DOHH2 (cell line): ENCODE results near the gene H1-8.

Experiments used
- H3F3A ChIP-seq: fragments of 200-600 bp; sonication (generic), shearing (Covaris generic); 2 replicates; pipeline ENCODE4 v1.6.0; 2016; ENCODE audit warnings: antibody characterized with exemption, mild to moderate bottlenecking; ENCODE audit not compliant: control insufficient read depth, insufficient read depth
- H3K27ac ChIP-seq: fragments of 200-600 bp; sonication (generic); 2 replicates; pipeline ENCODE4 v1.5.1; 2014; ENCODE audit warnings: low read depth, mild to moderate bottlenecking, low read length, moderate library complexity
- H3K27me3 ChIP-seq: fragments of 200-600 bp; sonication (generic); 2 replicates; pipeline ENCODE4 v1.6.1; 2014; ENCODE audit warnings: mild to moderate bottlenecking, low read length, mixed read lengths; ENCODE audit not compliant: control insufficient read depth
- H3K36me3 ChIP-seq: fragments of 200-600 bp; sonication (generic); 2 replicates; pipeline ENCODE4 v1.6.1; 2014; ENCODE audit warnings: mild to moderate bottlenecking, low read length, moderate library complexity, mixed read lengths; ENCODE audit not compliant: control insufficient read depth
- H3K4me1 ChIP-seq: fragments of 200-600 bp; sonication (generic); 2 replicates; pipeline ENCODE4 v1.6.1; 2014; ENCODE audit warnings: mild to moderate bottlenecking, low read length, mixed read lengths; ENCODE audit not compliant: control insufficient read depth
- H3K4me2 ChIP-seq: fragments of 200-600 bp; sonication (generic); 2 replicates; pipeline ENCODE4 v1.6.0; 2014; ENCODE audit warnings: mild to moderate bottlenecking, low read length, moderate library complexity
- H3K4me3 ChIP-seq: fragments of 200-600 bp; sonication (generic); 2 replicates; pipeline ENCODE4 v1.5.1; 2014; ENCODE audit warnings: mild to moderate bottlenecking, low read length, mixed read lengths
- H3K79me2 ChIP-seq: fragments of 200-600 bp; sonication (generic); 2 replicates; pipeline ENCODE4 v1.6.1; 2014; ENCODE audit warnings: mild to moderate bottlenecking, low read length, mixed read lengths; ENCODE audit not compliant: control insufficient read depth
- H3K9me2 ChIP-seq: fragments of 200-600 bp; sonication (generic); replicated peaks from 2 replicates; pipeline ENCODE4 v1.6.1; 2014; ENCODE audit warnings: mild to moderate bottlenecking, low read length, mixed read lengths; ENCODE audit not compliant: control insufficient read depth
- H3K9me3 ChIP-seq: fragments of 200-600 bp; sonication (generic); 2 replicates; pipeline ENCODE4 v1.6.1; 2014; ENCODE audit warnings: antibody characterized with exemption, low read length, mixed read lengths; ENCODE audit not compliant: control insufficient read depth, insufficient read depth
- H4K20me1 ChIP-seq: fragments of 200-600 bp; sonication (generic); 2 replicates; pipeline ENCODE4 v1.6.0; 2014; ENCODE audit warnings: low read depth, mild to moderate bottlenecking, antibody characterized with exemption, low read length, moderate library complexity; ENCODE audit not compliant: control insufficient read depth, insufficient read depth
- EZH2phosphoT487 ChIP-seq: fragments of 200-600 bp; sonication (generic); IDR thresholded peaks from 2 replicates; pipeline ENCODE4 v1.6.1; 2017; ENCODE audit warnings: borderline replicate concordance, mild to moderate bottlenecking, antibody characterized with exemption, low read length, moderate library complexity, mixed read lengths
- TF ChIP-seq, protein P1 (sequence below): fragments of 200-600 bp; sonication (generic); IDR thresholded peaks from one replicate; pipeline ENCODE4 v1.5.1; 2014; ENCODE audit warnings: antibody characterized with exemption, mild to moderate bottlenecking, low read depth, low read length; ENCODE audit not compliant: poor library complexity, severe bottlenecking

Gene H1-8

DNA sequence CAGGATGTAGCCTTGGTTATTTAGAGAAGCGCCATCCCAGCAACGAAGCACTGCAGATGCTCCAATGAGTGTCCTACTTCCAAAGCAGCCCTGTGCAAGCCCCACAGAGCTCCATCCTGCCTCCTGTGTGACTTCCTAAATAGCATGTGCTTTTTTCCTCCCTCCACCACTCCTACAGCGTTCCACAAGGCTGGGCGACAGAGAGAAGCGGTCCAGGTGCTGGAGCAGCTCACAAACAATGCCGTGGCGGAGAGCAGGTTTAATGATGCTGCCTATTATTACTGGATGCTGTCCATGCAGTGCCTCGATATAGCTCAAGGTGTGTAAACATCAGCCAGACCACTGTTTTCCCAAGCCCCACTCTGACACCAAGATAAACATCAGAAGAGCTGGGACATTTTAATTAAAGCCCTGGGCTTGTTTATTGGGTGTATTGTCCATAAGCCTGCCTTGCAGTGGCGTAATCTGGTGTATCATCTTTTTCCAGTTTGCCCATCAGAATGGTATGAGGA is 36.7 kb upstream of the H1-8 start:
- Histone ChIP-seq H3K27ac (no peak overlapping the region), H3K4me3 (no peak overlapping the region), H4K20me1 (no peaks in the 10 kb centered on the region), H3K9me3 (no peaks in the 10 kb centered on the region), H3K36me3 (no peaks in the 10 kb centered on the region; the same call in 1 of the 2 replicates), H3K4me1 (peaks cover 3% of the 10 kb centered on the region), H3F3A (no peaks in the 10 kb centered on the region), H3K79me2 (no peaks in the 10 kb centered on the region), H3K4me2 (no peak overlapping the region), H3K9me2 (no peaks in the 10 kb centered on the region), H3K27me3 (no peaks in the 10 kb centered on the region)
- TF ChIP-seq EZH2phosphoT487, result no peak
- TF ChIP-seq, protein P1, sequence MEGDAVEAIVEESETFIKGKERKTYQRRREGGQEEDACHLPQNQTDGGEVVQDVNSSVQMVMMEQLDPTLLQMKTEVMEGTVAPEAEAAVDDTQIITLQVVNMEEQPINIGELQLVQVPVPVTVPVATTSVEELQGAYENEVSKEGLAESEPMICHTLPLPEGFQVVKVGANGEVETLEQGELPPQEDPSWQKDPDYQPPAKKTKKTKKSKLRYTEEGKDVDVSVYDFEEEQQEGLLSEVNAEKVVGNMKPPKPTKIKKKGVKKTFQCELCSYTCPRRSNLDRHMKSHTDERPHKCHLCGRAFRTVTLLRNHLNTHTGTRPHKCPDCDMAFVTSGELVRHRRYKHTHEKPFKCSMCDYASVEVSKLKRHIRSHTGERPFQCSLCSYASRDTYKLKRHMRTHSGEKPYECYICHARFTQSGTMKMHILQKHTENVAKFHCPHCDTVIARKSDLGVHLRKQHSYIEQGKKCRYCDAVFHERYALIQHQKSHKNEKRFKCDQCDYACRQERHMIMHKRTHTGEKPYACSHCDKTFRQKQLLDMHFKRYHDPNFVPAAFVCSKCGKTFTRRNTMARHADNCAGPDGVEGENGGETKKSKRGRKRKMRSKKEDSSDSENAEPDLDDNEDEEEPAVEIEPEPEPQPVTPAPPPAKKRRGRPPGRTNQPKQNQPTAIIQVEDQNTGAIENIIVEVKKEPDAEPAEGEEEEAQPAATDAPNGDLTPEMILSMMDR, result no peak

DNA sequence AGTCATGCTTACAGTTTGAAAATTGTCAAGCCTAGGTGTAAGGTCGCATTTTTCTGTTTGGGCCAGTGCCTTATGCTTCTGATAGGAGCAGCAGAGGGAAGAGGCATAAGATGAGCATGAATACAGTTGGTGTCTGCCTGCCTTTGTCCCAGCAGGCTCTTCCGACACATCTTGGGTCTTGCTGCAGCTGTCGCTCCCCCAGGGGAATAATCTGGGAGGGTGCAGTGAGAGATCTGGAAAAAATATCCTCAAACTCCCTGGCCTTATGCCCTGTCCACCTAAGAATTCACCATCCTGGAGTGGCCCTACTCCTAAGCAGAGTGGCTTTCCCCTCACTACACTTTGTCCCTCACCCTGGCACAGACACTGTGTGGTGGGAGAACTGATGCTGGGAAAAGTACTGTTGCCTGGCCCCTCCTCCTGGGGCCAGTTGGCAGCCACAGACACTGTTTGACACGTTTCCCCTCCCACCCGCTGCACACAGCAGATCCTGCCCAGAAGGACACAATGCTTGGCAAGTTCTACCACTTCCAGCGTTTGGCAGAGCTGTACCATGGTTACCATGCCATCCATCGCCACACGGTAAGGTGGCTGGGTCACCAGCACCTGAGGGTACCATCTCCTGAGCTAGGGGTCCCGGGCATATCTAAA is 35.7 kb upstream of the H1-8 start:
- no peak for TF ChIP-seq EZH2phosphoT487
- Histone ChIP-seq H3K27me3 (no peaks in the 10 kb centered on the region), H3K36me3 (no peaks in the 10 kb centered on the region; the same call in 1 of the 2 replicates), H3K79me2 (no peaks in the 10 kb centered on the region), H3K9me2 (no peaks in the 10 kb centered on the region), H3K4me1 (peaks cover 3% of the 10 kb centered on the region), H3K9me3 (no peaks in the 10 kb centered on the region), H3K27ac (no peak overlapping the region), H3K4me3 (no peak overlapping the region), H3F3A (no peaks in the 10 kb centered on the region), H3K4me2 (no peak overlapping the region), H4K20me1 (no peaks in the 10 kb centered on the region)

DNA sequence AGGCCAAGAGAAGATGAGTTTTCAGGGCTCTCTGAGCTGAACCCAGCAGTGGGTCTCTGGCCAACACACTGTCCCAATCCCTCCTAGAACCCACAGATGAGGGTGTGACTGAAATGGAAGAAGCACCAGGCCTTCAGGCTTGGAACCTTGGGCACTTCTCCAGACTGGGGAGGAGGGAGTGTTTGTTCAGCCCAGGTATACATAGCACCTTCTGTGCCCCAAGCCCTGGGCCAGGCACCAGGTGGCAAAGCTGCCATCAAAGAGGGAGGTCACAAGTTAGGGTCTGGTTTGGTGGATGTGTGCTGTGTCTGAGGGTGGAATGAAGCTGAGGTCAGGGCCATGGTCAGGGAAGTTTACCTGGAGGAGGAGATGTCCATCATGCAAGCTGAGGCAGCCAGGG is 30.4 kb upstream of the H1-8 start:
- H3K36me3 ChIP-seq, result no peaks in the 10 kb centered on the region
- no peak overlapping the region for H3K4me3 ChIP-seq
- no peaks in the 10 kb centered on the region for H3F3A ChIP-seq
- H3K4me1 ChIP-seq, result peaks cover 3% of the 10 kb centered on the region
- H4K20me1 ChIP-seq, result no peaks in the 10 kb centered on the region
- no peaks in the 10 kb centered on the region for H3K27me3 ChIP-seq
- H3K9me2 ChIP-seq, result no peaks in the 10 kb centered on the region
- H3K27ac ChIP-seq, result no peak overlapping the region
- H3K79me2 ChIP-seq, result no peaks in the 10 kb centered on the region
- TF ChIP-seq, protein P1, result no peak
- TF ChIP-seq EZH2phosphoT487, result no peak
- H3K9me3 ChIP-seq, result no peaks in the 10 kb centered on the region
- H3K4me2 ChIP-seq, result no peak overlapping the region

DNA sequence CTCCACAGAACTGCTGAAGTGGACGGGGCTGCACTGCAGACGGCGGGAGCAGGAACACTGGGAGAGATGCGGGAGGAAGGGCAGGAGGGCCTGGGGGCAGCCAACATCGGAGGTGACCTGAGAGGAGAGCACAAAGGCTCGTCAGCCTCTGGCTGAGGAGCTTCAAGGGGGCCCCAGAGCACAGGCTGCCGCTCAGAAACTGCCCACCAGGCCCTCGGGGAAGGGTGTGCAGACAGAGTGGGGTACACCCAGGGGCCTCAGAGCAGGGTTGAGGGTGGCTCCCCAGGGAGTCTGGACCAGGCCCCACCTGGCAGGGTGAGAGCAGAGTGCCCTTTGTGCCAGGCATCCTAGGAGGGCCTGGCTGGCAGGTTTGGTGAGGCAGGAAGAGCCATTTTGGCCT is 29.3 kb upstream of the H1-8 start:
- H4K20me1 ChIP-seq, result no peaks in the 10 kb centered on the region
- no peak overlapping the region for H3K4me3 ChIP-seq
- H3K4me2 ChIP-seq, result no peak overlapping the region

More for the DNA sequence above, 29.3 kb upstream of the H1-8 start:
- H3K36me3 ChIP-seq, result no peaks in the 10 kb centered on the region
- no peaks in the 10 kb centered on the region for H3K9me2 ChIP-seq
- TF ChIP-seq, protein P1, result no peak
- no peak for TF ChIP-seq EZH2phosphoT487
- H3K27ac ChIP-seq, result no peak overlapping the region
- no peaks in the 10 kb centered on the region for H3K79me2 ChIP-seq
- H3F3A ChIP-seq, result no peaks in the 10 kb centered on the region
- H3K4me1 ChIP-seq, result peaks cover 3% of the 10 kb centered on the region
- no peaks in the 10 kb centered on the region for H3K9me3 ChIP-seq
- H3K27me3 ChIP-seq, result no peaks in the 10 kb centered on the region
